ENCODE measurements around the gene ETV6.

The ETV6 gene

GRCh38 chr12:11859705-11860425 is 210.4 kb downstream of the ETV6 start:
- DNase-seq (ENCODE audit: low read depth) = no peak

DNA sequence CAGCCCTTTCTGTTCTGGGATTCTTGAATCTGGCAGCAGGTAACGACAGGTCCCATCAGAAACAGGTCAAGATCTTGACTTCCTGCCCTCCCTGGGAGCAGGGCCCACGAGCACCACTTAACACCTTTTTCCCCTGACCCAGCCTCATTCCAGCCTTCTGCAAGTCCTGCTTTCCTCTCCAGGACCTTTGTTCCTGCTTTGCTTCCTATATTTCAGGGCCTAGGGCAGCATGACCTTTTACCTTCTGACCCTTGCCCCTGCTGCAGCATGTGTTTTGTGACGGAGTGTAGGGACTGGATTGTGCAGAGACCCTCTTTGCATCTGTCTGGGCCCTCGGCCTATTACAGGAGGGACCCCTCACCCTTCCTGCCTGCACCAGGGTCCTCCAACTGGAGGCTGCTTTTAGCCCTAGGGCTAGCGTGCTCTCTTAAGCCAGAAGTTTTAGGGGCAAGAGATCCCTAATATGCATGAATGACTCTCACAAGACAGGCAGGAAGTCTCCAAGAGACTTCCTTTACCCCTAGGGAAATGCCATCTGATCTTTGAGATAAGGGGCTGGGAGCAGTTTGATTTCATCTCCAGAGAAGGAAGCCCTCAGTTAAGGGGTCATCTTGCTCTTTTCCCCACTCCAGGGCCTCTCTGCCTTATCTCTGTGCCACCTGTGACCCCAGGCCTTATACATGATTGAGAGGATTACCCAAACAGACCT is 211.8 kb downstream of the ETV6 start:
- DNase-seq (ENCODE audit: low read depth) = no peak

- DNase-seq (ENCODE audit: low read depth) = no peak
Observed at GRCh38 chr12:11861864-11862600, 212.6 kb downstream of the ETV6 start.

DNA sequence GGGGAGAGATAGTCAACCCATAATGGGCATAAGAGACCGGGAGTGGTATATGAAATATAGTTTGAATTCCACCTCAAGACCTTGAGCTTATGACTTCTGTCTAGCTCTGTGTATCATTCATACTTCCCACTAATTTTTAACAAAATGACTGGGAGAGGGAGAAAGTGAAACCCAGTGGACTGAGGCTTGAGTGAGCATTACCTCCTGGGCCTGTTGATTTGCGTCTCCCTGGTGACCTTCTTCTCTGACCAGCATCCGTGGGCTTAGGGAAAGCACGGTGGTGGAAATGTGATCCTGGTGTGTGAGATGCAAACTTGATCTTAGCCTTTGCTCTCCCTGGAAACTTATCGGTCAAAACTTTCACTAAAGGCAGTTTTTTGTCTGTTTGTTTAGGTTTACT is 213.3 kb downstream of the ETV6 start:
- peak; percentile 60 for DNase-seq (ENCODE audit: low read depth)

DNA sequence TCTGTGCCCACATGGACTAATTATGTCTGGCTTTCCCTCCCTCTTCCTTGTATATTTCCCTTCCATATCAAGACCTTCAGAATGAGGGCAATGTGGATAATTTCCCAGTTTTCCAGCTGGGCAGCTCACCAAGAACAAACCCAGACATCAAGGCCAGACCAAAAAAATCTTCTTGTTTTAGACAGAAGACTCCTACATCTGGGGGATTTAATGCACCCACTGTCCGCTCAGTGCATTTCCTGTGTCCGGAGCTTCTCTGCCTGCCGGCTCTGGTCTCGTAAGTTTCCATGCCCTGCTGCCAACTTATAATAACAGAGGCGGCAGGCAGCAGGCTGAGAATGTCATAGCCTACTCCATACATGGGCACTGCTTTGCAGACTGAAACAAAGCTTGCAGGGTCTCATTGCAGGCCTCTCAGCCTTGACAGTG is 214.0 kb downstream of the ETV6 start:
- DNase-seq (ENCODE audit: low read depth) = peak; percentile 53

GRCh38 chr12:11863988-11864387 is 214.5 kb downstream of the ETV6 start:
- no peak for DNase-seq (ENCODE audit: low read depth)

GRCh38 chr12:11865824-11866223 is 216.3 kb downstream of the ETV6 start:
- DNase-seq (ENCODE audit: low read depth) = no peak

- DNase-seq (ENCODE audit: low read depth) = no peak
Observed at GRCh38 chr12:11868027-11868426, 218.6 kb downstream of the ETV6 start.

- no peak for DNase-seq (ENCODE audit: low read depth)
Observed at GRCh38 chr12:11869406-11869805, 219.9 kb downstream of the ETV6 start.

DNA sequence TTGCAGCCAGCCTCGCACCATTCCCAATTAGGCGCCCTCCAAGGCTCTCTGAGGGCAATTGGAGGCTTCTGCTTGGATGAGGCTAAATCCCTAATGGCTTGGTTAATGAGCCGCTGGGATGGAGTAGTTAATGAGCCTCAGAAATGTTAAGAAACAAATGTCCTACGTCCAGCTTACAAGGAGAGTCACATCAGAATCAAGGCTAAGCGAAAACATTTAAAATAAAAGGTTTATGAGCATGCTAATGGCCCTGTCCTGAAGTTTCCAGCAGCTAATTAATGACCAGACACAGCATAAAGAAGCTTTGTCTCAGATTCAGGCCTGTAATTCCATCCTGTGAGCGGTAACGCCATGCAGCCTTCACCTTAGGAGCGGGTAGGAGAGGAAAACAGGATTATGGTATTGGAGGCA is 220.6 kb downstream of the ETV6 start:
- no peak for DNase-seq (ENCODE audit: low read depth)

- DNase-seq (ENCODE audit: low read depth) = no peak
Observed at GRCh38 chr12:11872055-11872454, 222.6 kb downstream of the ETV6 start.

DNA sequence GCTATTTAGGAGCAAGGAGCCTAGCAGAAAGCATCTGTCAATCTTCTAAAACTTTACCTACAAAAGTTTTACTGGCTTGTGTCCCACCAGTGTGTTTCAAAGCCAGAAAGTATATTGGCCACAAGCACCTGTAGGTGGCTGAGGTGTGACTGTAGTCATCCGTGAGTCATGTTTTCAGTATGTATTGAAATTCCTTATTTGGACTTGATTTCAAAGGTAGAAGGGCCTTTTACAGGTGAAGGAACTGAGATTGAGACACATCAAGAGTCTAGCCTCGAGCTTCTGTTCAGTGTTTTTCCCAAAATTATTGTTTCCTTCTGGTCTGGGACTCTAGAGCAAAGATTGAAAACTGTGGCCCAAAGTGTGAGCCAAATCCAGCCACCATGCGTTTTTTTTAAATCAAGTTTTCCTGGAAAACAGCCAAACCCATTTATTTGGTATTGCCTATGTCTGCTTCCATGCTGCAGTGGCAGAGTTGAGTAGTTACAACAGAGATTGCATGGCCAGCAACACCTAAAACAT is 226.0 kb downstream of the ETV6 start:
- DNase-seq (ENCODE audit: low read depth) = no peak

DNA sequence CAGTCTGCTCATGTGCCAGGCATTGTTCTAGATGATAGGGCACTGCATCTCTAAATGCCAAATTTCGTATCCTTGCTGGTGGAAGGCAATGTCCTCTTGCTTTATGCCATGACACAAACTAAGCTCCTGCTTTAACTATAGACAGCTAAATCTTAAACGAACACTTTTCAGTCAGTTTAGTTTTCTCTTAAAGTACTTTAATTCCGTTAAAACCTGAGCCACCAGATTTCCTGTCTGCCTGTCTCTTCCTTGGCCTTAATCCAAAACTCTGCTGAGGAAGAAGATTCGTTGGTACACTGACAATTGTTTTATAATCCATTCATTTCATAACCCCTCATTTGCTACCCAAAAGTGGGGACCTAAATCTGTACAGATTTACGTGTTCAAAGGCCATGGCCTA is 226.8 kb downstream of the ETV6 start:
- no peak for DNase-seq (ENCODE audit: low read depth)

DNA sequence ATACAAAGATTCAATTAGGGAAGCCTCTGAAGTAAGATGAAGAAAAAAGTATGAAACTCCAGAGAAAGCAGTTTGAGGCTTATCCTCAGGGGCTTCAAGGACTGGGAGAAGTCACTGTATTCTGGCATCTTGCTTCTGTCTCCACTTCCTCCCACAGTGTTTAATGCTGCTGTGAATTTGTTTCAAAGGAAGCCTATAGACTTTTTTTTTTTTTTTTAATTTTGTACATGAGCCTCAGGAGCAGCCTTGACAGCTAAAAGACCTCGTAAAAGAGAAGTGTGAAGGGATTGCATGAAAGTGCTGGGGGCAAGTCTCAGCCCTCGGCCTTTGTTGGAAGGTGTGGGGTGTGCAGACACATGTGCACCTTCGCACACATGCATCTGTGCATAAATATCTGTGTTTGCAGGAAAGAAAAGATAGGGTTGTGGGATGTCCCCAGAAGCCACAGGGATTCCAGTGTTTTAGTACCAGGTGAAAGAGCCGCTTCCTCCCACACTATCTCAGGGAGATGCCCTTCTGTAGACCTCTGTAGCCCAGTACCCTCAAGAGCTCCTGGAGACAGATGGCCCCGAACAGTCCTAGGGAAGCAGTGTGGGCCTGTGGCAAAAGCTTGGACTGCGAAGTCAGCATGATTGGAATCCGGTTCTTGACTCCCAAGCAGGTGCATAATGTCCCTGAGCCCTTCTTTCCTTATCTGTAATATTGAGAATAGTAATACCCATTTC is 227.8 kb downstream of the ETV6 start:
- no peak for DNase-seq (ENCODE audit: low read depth)

GRCh38 chr12:11877869-11878780 is 228.7 kb downstream of the ETV6 start:
- peak; percentile 42 for DNase-seq (ENCODE audit: low read depth)

GRCh38 chr12:11879306-11879705 is 229.8 kb downstream of the ETV6 start:
- no peak for DNase-seq (ENCODE audit: low read depth)

DNA sequence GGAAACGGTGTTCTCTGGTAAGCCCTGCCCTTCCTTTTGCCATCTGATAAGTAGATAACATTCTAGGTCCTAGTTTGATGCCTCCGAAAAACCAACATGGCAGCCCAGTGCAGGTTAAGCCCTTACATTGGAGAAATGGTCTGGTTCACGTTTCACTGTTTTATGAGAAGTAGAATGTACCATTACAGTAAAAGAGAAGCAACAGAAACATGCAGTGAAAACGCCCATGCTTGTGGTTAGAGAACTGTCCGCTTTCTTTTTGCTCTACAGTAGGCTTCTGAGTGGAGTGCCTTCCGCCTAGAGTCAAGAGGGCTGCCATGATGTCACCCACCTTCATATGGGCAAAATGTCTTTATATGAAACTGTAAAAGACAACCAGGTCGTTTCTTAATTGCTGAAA is 230.9 kb downstream of the ETV6 start:
- no peak for DNase-seq (ENCODE audit: low read depth)

DNA sequence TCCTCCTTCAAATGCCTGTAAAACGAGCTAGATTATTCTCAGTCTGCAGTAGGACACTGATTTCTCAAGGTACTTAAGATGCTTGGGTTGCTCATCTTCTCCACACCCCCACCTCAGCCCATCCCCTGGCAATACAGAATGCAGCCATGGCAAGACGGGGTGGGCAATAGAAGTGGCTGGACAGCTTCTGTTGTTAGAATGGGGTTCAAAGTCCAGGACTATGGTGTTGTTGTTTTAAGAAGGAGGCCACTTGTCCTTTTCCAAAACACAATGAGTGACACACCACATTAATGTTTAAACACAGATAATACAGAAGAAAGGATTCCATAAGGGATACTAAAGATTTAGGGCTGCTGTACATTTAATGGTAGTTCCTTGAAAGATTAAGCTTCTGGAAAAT is 232.4 kb downstream of the ETV6 start:
- no peak for DNase-seq (ENCODE audit: low read depth)

DNA sequence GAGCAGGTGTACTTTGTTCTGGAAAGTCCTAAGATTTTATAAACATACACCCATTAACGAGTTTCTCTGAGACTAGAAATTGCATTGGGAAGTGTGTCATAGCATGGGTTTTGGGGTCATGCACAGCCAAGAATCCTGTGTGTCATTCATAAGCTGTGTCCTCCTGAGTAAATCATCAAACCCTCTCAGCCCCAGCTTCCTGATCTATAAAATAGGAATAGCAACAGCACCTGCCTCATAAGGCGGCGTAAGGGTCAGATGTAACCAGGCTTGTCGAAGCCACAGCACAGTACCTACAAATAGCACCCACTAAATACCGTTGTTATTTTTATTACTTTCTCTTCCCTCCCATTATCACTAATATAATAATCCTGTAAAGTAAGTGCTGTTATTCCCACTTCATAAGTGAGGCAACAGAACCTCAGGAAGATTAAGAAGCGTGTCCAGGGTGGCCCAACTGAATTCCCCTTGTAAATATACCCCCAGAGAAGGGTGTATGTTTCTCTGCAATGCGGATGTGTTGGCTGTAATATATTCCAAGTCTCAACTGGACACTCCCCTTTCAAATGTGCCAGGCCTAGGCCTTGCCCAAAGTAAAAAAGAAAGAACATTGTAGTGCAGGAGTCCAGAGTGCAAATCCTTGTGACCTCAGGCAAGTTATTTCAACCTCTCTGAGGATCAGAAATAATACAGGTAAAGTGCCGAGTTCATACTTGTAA is 233.0 kb downstream of the ETV6 start:
- no peak for DNase-seq (ENCODE audit: low read depth)

GRCh38 chr12:11884116-11884515 is 234.6 kb downstream of the ETV6 start:
- no peak for DNase-seq (ENCODE audit: low read depth)

Measured in fibroblast of gingiva (primary cell).